ENCODE results near the gene CIAPIN1.

Gene CIAPIN1

DNA sequence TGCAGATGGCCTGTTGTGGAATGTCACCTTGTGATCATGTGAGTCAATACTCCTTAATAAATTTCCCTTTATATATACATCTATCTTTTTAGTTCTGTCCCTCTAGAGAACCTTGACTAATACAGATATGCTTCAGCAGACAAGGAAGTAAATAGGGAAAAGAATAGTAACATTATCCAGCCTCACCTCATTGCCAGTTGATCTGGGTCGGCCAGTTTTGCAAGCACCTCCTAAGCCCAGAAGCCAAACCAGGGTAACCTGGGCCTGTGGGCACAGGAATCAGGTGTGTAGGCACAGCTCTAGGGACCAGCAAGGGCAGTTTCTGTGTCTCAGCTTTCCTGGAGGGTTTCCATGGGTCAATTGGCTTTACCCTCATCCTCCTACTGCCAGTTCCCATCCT, 54.5 kb downstream of the CIAPIN1 start:
- Mint-ChIP-seq H3K9me3 (no peaks in the 10 kb centered on the region), H3K36me3 (no peaks in the 10 kb centered on the region), H3K27ac (no peak overlapping the region), H3K4me3 (no peak overlapping the region), H3K27me3 (no peaks in the 10 kb centered on the region), H3K4me1 (peaks cover 17% of the 10 kb centered on the region)
- DNase-seq (ENCODE audit: low spot score in 2 of 2) (no peak), ATAC-seq (ENCODE audit: low read depth) (no peak)

GRCh38 chr16:57391708-57392107, 55.5 kb downstream of the CIAPIN1 start:
- DNase-seq (ENCODE audit: low spot score in 2 of 2), result no peak
- Mint-ChIP-seq H3K27me3 (no peaks in the 10 kb centered on the region), H3K27ac (no peak overlapping the region), H3K4me1 (peaks cover 21% of the 10 kb centered on the region), H3K4me3 (no peak overlapping the region), H3K36me3 (no peaks in the 10 kb centered on the region), H3K9me3 (no peaks in the 10 kb centered on the region)
- no peak for ATAC-seq (ENCODE audit: low read depth)

DNA sequence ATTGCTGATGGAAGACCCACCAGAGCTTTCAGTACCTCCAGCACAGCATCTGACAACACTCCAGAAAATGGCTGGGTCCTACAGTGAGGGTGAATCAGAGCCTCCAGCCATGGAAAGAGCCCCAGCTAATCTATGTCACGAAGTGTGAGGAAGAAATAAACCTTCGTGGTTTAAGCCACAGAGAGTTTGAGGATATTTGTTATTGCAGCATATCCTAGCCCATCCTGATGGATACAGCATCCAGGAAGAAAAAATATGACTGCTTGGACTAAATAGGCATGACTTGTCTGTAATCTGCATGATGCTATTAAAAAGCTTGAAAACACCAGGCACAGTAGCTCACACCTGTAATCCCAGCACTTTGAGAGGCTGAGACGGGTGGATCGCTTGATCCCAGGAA, 55.9 kb downstream of the CIAPIN1 start:
- no peak for ATAC-seq (ENCODE audit: low read depth)
- no peak overlapping the region for H3K4me3 Mint-ChIP-seq
- no peak overlapping the region for H3K27ac Mint-ChIP-seq
- peaks cover 25% of the 10 kb centered on the region for H3K4me1 Mint-ChIP-seq
- no peak for DNase-seq (ENCODE audit: low spot score in 2 of 2)
- H3K27me3 Mint-ChIP-seq, result no peaks in the 10 kb centered on the region
- H3K36me3 Mint-ChIP-seq, result no peaks in the 10 kb centered on the region
- H3K9me3 Mint-ChIP-seq, result no peaks in the 10 kb centered on the region

- Mint-ChIP-seq H3K36me3 (no peaks in the 10 kb centered on the region), H3K9me3 (no peaks in the 10 kb centered on the region), H3K4me3 (no peak overlapping the region), H3K27ac (no peak overlapping the region), H3K27me3 (no peaks in the 10 kb centered on the region), H3K4me1 (peaks cover 25% of the 10 kb centered on the region)
- DNase-seq (ENCODE audit: low spot score in 2 of 2) (no peak), ATAC-seq (ENCODE audit: low read depth) (no peak)
These were observed 56.4 kb downstream of the CIAPIN1 start for GRCh38 chr16:57390636-57391295.

DNA sequence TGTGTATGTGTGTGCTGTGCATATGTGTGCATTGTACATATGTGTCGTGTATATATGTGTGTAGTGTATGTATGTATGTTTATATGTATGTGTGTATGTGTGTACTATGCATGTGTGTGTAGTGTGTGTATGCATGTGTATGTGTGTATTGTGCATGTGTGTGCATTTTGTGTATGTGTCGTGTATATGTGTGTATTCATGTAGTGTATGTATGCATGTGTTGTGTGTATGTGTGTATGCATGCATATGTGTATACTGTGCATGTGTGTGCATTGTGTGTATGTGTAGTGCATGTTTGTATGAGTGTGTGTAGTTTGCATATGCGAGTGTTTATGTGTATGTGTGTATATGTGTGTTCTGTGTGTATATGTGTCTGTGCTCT, 58.1 kb downstream of the CIAPIN1 start:
- no peaks in the 10 kb centered on the region for H3K27me3 Mint-ChIP-seq
- H3K36me3 Mint-ChIP-seq, result no peaks in the 10 kb centered on the region
- ATAC-seq (ENCODE audit: low read depth), result no peak
- H3K9me3 Mint-ChIP-seq, result no peaks in the 10 kb centered on the region
- H3K4me3 Mint-ChIP-seq, result no peak overlapping the region
- no peak for DNase-seq (ENCODE audit: low spot score in 2 of 2)
- H3K27ac Mint-ChIP-seq, result no peak overlapping the region
- H3K4me1 Mint-ChIP-seq, result peaks cover 36% of the 10 kb centered on the region

- DNase-seq (ENCODE audit: low spot score in 2 of 2), result no peak
- H3K9me3 Mint-ChIP-seq, result no peaks in the 10 kb centered on the region
- peaks cover 40% of the 10 kb centered on the region for H3K4me1 Mint-ChIP-seq
- peak; percentile 63 for ATAC-seq (ENCODE audit: low read depth)
- no peaks in the 10 kb centered on the region for H3K27me3 Mint-ChIP-seq
- H3K4me3 Mint-ChIP-seq, result peak overlapping the region; percentile 0
- peak overlapping the region; percentile 75 for H3K27ac Mint-ChIP-seq
- H3K36me3 Mint-ChIP-seq, result no peaks in the 10 kb centered on the region
These were observed 58.7 kb downstream of the CIAPIN1 start for GRCh38 chr16:57388359-57389086.

DNA sequence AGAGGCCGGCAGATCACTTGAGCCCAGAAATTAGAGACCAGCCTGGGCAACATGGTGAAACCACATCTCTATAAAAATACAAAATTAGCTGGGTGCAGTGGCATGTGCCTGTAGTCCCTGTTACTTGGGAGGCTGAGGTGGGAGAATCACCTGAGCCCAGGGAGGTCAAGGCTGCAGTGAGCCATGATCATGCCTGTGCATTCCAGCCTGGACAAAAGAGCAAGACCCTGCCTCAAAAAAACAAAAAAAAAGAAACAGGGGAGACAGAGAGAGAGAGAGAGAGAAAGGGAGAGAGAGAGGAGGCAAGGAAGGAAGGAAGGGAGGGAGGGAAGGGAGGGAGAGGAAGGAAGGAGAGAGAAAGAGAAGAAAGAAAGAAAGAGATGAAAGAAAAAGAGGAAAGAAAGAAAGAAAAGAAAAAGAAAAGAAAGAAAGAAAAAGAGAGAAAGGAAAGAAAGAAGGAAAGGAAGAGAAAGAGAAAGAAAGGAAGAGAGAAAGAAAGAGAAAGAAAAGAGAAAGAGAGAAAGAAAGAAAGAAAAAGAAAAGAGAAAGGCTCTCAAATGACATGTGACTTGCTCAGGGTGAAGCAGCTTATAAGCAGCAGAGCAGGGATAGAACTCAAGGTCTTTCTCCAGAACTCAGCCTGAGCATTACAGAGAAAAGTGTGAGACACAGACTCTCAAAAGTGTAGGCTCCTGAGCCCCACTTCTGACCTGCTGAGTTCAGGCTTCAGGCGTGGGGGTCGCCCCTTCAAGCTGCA, 59.4 kb downstream of the CIAPIN1 start:
- Mint-ChIP-seq H3K36me3 (no peaks in the 10 kb centered on the region), H3K4me3 (peak overlapping the region; percentile 44), H3K27me3 (no peaks in the 10 kb centered on the region), H3K9me3 (no peaks in the 10 kb centered on the region), H3K4me1 (peaks cover 46% of the 10 kb centered on the region), H3K27ac (peak overlapping the region; percentile 75)
- DNase-seq (ENCODE audit: low spot score in 2 of 2) (no peak), ATAC-seq (ENCODE audit: low read depth) (peak; percentile 12)

DNA sequence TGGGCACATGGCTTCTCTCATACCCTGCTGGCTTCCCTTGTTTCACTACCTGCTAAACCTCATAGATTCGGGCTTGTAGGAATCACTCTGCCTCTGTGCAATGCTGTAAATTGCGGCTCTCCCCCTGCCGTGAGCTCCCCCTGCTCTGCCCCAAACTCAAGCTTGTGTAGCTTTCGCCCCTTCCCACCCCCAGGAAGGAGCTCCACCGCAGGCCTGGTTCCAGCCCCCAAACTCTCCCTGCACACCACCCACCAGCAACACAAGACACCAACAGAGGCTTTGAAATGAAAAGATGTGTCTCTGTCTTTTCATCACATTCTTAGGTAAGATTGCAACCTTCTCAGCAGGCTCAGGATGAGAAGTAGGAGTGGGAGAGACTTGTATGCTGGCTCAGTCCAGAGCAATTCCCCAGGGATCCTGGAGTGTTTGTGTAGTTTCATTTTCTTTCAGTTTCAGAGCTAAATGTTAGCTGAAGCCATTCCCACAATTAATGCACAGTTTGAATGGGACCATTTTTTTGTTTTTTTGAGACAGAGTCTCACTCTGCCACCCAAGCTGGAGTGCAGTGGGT, 60.7 kb downstream of the CIAPIN1 start:
- Mint-ChIP-seq H3K27ac (peak overlapping the region; percentile 75), H3K4me1 (peaks cover 52% of the 10 kb centered on the region), H3K27me3 (no peaks in the 10 kb centered on the region), H3K4me3 (peak overlapping the region; percentile 46), H3K36me3 (no peaks in the 10 kb centered on the region), H3K9me3 (no peaks in the 10 kb centered on the region)
- DNase-seq (ENCODE audit: low spot score in 2 of 2), result no peak
- ATAC-seq (ENCODE audit: low read depth), result no peak

GRCh38 chr16:57385083-57385482, 62.1 kb downstream of the CIAPIN1 start:
- peaks cover 60% of the 10 kb centered on the region for H3K4me1 Mint-ChIP-seq
- DNase-seq (ENCODE audit: low spot score in 2 of 2), result no peak
- no peaks in the 10 kb centered on the region for H3K36me3 Mint-ChIP-seq
- no peak for ATAC-seq (ENCODE audit: low read depth)
- H3K27ac Mint-ChIP-seq, result no peak overlapping the region
- H3K27me3 Mint-ChIP-seq, result no peaks in the 10 kb centered on the region
- H3K4me3 Mint-ChIP-seq, result no peak overlapping the region
- no peaks in the 10 kb centered on the region for H3K9me3 Mint-ChIP-seq

GRCh38 chr16:57384248-57385070, 62.7 kb downstream of the CIAPIN1 start:
- DNase-seq (ENCODE audit: low spot score in 2 of 2) (no peak), ATAC-seq (ENCODE audit: low read depth) (peak; percentile 66)
- no peaks in the 10 kb centered on the region for H3K27me3 Mint-ChIP-seq
- H3K4me3 Mint-ChIP-seq, result peak overlapping the region; percentile 35
- no peaks in the 10 kb centered on the region for H3K36me3 Mint-ChIP-seq
- H3K27ac Mint-ChIP-seq, result peak overlapping the region; percentile 81
- H3K9me3 Mint-ChIP-seq, result no peaks in the 10 kb centered on the region
- H3K4me1 Mint-ChIP-seq, result peaks cover 59% of the 10 kb centered on the region

GRCh38 chr16:57383276-57384247, 63.6 kb downstream of the CIAPIN1 start:
- Mint-ChIP-seq H3K9me3 (no peaks in the 10 kb centered on the region), H3K4me3 (peak overlapping the region; percentile 35), H3K36me3 (no peaks in the 10 kb centered on the region), H3K27ac (peak overlapping the region; percentile 81), H3K27me3 (no peaks in the 10 kb centered on the region), H3K4me1 (peaks cover 50% of the 10 kb centered on the region)
- DNase-seq (ENCODE audit: low spot score in 2 of 2) (no peak), ATAC-seq (ENCODE audit: low read depth) (no peak)

DNA sequence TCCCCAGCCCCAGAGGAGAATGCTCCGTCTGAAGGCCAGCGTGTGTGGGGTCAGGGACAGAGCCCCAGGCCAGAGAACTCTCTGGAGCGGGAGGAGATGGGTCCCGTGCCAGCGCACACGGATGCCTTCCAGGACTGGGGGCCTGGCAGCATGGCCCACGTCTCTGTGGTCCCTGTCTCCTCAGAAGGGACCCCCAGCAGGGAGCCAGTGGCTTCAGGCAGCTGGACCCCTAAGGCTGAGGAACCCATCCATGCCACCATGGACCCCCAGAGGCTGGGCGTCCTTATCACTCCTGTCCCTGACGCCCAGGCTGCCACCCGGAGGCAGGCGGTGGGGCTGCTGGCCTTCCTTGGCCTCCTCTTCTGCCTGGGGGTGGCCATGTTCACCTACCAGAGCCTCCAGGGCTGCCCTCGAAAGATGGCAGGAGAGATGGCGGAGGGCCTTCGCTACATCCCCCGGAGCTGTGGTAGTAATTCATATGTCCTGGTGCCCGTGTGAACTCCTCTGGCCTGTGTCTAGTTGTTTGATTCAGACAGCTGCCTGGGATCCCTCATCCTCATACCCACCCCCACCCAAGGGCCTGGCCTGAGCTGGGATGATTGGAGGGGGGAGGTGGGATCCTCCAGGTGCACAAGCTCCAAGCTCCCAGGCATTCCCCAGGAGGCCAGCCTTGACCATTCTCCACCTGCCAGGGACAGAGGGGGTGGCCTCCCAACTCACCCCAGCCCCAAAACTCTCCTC, 64.5 kb downstream of the CIAPIN1 start:
- no peak overlapping the region for H3K4me3 Mint-ChIP-seq
- H3K36me3 Mint-ChIP-seq, result no peaks in the 10 kb centered on the region
- no peaks in the 10 kb centered on the region for H3K9me3 Mint-ChIP-seq
- peaks cover 47% of the 10 kb centered on the region for H3K4me1 Mint-ChIP-seq
- peak overlapping the region; percentile 81 for H3K27ac Mint-ChIP-seq
- ATAC-seq (ENCODE audit: low read depth) (no peak), DNase-seq (ENCODE audit: low spot score in 2 of 2) (no peak)
- H3K27me3 Mint-ChIP-seq, result no peaks in the 10 kb centered on the region
